ENCODE data around the gene COG2.

GRCh38 chr1:230728710-230729392 lies 86.6 kb downstream of the COG2 start:
- TF ChIP-seq CTCF (optimal IDR thresholded peaks at IDR 0.05 in 1 of 3, IDR thresholded peaks at IDR 0.05 in 1 of 3, conservative IDR thresholded peaks at IDR 0.05 in 1 of 3; ENCODE audit: extremely low read depth in 1 of 3, insufficient read depth in 2 of 3, low read length in 3 of 3) (no peak), EZH2 (IDR thresholded peaks at IDR 0.05; ENCODE audit: low read length) (no peak)

Measured in keratinocyte (primary cell).